Esophagus muscularis mucosa (tissue), 4 donors: ENCODE measurements around the gene ALDOA. TPM values are rescaled to one million over a fixed set of nuclear protein-coding genes. Genes with fewer than 3 reads are reported as not detected.

Experiments used
- DNase-seq: peaks from one replicate; pipeline ENCODE4 v3.0.0-alpha.2; 2017; ENCODE audit errors: extremely low spot score
- H3K27ac ChIP-seq, 4 donors: fragments of 200-600 bp; sonication (generic); replicated peaks in 1 of 4; 1 replicate in 3 of 4; 2 replicates in 1 of 4; pipeline ENCODE4 v1.5.1; 2016 to 2019; ENCODE audit warnings: mild to moderate bottlenecking in 1 of 4
- H3K27me3 ChIP-seq, 4 donors: fragments of 200-600 bp; sonication (generic); one replicate each; pipeline versions ENCODE4 v1.5.1 to v1.6.0; 2016 to 2019
- H3K36me3 ChIP-seq, 4 donors: fragments of 200-600 bp; sonication (generic); one replicate each; pipeline ENCODE4 v1.5.1; 2016 to 2019
- H3K4me1 ChIP-seq, 4 donors: fragments of 200-600 bp; sonication (generic); one replicate each; pipeline ENCODE4 v1.5.1; 2016 to 2019
- H3K4me3 ChIP-seq, 4 donors: fragments of 200-600 bp; sonication (generic); 1 replicate in 2 of 4; 2 replicates in 2 of 4; pipeline ENCODE4 v1.5.1; 2016 to 2019; ENCODE audit warnings: mild to moderate bottlenecking in 4 of 4, moderate library complexity in 1 of 4
- H3K9me3 ChIP-seq, 4 donors: fragments of 200-600 bp; sonication (generic); 1 replicate in 3 of 4; 2 replicates in 1 of 4; pipeline ENCODE4 v1.5.1; 2016 to 2019
- EP300 ChIP-seq: sonication (generic); formaldehyde crosslinking; IDR thresholded peaks from one replicate; pipeline ENCODE4 v1.6.1; 2017; ENCODE audit warnings: antibody characterized with exemption
- POLR2A ChIP-seq: fragments of 450-650 bp; IDR thresholded peaks from one replicate; pipeline ENCODE4 v1.6.1; 2017; ENCODE audit warnings: antibody characterized with exemption, moderate library complexity, mild to moderate bottlenecking, low read depth
- POLR2AphosphoS5 ChIP-seq, 2 donors: sonication (generic); formaldehyde crosslinking; IDR thresholded peaks; one replicate each; pipeline ENCODE4 v1.6.1; 2017; ENCODE audit warnings: antibody characterized with exemption in 2 of 2
- WGBS: methylation state at CpG from one replicate; pipeline ENCODE4 v1.1.5; 2018; 5-methylcytosine and 5-hydroxymethylcytosine counted together
- intact Hi-C: fragments of 100-400 bp; cut with DNase I; formaldehyde crosslinking; loops from one replicate; pipeline ENCODE4 v1.15.1; 2023
- total RNA-seq, 4 donors: library from RNA; depleted of rRNA; stranded (reverse); fragments of >200 nt; gene quantifications; one replicate each; pipeline versions ENCODE4 v1.1.0 to v1.2.1, GENCODE V29; 2016
- TF ChIP-seq, protein P1 (sequence below), 3 experiments: fragments of 200-600 bp in 2 of 3; fragments of 450-650 bp in 1 of 3; sonication (generic) in 2 of 3; IDR thresholded peaks; one replicate each; pipeline ENCODE4 v1.5.1; 2017 to 2019; ENCODE audit warnings: antibody characterized with exemption in 3 of 3, mild to moderate bottlenecking in 2 of 3, moderate library complexity in 1 of 3

Gene ALDOA
- total RNA-seq, 4 donors from 2014 or later, result 1,300 to 1,765 (median 1,454) TPM

DNA sequence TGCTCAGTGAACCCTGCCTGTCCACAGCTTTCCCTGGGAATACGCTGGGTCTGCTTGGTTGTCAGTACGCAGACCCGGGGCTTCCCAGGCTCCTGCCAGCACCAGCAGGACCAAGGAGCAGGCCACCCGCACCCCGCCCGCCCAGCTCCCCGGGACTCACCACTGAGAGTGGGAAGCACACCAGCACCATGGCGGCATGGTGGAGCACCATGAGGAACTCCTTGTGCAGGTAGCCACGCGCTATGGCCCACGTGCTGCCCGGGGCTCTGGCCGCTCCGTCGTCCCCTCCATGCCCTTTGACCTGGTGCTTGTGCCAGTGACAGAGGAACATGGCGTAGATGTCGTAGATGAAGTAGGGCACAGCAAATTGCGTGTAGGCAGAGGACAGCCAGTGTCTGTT, 39.1 kb upstream of the ALDOA start:
- no peaks in the 10 kb centered on the region for H3K36me3 ChIP-seq
- no peak overlapping the region for H3K27ac ChIP-seq
- H3K4me1 ChIP-seq, result peaks cover 10 to 18% (median 16%) of the 10 kb centered on the region in 4 donors
- H3K27me3 ChIP-seq, result peaks cover 0 to 66% (median 24%) of the 10 kb centered on the region in 4 donors
- H3K9me3 ChIP-seq, result no peaks in the 10 kb centered on the region
- intact Hi-C loops, result no loop called here
- DNase-seq, result no peak
- TF ChIP-seq EP300 (no peak), POLR2AphosphoS5 (IDR thresholded peaks at IDR 0.05) (no peak), POLR2A (no peak)
- TF ChIP-seq, protein P1, sequence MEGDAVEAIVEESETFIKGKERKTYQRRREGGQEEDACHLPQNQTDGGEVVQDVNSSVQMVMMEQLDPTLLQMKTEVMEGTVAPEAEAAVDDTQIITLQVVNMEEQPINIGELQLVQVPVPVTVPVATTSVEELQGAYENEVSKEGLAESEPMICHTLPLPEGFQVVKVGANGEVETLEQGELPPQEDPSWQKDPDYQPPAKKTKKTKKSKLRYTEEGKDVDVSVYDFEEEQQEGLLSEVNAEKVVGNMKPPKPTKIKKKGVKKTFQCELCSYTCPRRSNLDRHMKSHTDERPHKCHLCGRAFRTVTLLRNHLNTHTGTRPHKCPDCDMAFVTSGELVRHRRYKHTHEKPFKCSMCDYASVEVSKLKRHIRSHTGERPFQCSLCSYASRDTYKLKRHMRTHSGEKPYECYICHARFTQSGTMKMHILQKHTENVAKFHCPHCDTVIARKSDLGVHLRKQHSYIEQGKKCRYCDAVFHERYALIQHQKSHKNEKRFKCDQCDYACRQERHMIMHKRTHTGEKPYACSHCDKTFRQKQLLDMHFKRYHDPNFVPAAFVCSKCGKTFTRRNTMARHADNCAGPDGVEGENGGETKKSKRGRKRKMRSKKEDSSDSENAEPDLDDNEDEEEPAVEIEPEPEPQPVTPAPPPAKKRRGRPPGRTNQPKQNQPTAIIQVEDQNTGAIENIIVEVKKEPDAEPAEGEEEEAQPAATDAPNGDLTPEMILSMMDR (IDR thresholded peaks at IDR 0.05), result no peak
- 84% methylated on average over 16 of the region's 18 CpGs for WGBS
- H3K4me3 ChIP-seq, result no peak overlapping the region

DNA sequence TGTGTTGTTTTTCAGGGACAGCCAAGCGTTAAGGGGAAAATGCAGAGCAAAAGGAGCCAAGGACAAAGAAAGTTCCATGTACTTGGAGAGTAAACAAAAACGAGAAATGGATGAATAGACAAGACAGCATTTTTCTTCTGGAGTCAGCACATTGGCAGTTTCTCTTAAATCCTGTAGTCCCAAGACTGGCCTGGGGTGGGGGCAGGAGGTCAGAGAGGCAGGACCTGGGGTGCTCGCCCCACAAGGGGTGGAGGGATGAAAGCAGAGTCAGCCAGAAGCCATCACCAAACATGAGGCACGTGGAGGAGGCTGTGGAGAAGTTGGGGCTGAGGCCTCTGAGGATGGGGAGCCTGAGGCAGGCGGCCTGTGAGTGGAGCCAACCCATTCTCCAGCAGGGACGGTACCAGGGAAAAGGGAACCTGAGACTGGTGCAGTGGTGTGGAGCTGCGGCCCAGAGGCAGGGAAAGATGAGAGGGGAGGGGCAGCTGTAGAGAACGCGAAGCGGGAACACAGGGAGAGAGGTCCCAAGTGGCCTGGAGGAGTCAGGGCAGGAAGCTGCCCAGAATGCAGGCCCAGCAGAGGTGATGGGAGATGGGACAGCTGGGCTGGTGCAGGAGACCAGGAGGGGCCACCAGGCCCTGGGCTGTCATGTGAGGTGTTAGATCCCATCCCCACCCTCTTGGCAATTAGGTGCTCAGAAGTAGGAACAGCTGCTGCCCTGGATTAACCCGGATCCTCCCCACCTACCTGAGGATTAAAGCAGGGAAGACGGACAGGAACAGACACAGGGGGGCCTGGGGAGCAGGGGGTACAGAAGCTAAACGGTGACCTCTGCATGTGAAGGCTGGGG, 37.7 kb upstream of the ALDOA start:
- Histone ChIP-seq H3K27ac (no peak overlapping the region), H3K4me3 (no peak overlapping the region), H3K27me3 (peaks cover 0 to 80% (median 33%) of the 10 kb centered on the region in 4 donors), H3K36me3 (no peaks in the 10 kb centered on the region), H3K9me3 (no peaks in the 10 kb centered on the region), H3K4me1 (peaks cover 9 to 19% (median 13%) of the 10 kb centered on the region in 4 donors)
- 35% methylated on average over 13 of the region's 13 CpGs for WGBS
- intact Hi-C loops, result no loop called here
- no peak for DNase-seq
- TF ChIP-seq, protein P1 (IDR thresholded peaks at IDR 0.05), result no peak
- TF ChIP-seq EP300, result no peak
- no peak for TF ChIP-seq POLR2A
- TF ChIP-seq POLR2AphosphoS5 (IDR thresholded peaks at IDR 0.05), result no peak

DNA sequence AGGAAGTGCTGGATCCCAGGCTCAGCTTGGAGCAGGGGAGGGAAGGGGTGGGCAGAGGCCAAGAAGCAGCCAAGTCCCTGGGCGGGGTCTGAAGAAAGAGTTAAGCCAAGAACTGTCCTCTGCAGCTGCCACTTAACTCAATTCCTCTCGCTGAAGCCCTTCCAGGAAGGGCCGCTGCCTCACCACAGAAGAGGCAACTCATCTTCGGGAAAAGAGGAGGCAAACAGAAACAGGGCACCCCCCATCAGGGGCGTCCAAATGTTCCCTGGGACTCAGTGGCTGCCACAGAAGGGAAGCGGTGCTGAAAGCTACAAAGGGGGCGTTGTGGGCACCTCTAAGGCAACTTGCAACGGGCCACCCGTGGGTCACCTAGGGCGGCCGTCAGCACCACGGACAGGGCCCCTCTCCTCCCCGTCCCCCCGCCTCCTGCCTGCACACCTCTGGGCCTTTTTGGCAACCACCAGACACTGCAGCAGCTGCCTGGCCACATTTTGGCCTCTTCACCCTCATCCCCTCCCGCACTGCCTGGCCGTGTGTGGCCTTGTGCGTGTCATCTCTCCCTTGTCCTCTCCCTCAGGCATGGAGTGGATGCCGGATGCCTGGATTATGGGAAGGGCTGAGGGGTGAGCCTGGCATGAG, 37.0 kb upstream of the ALDOA start:
- Histone ChIP-seq H3K36me3 (no peaks in the 10 kb centered on the region), H3K4me1 (peaks cover 9 to 19% (median 13%) of the 10 kb centered on the region in 4 donors), H3K27me3 (peaks cover 0 to 87% (median 37%) of the 10 kb centered on the region in 4 donors)

DNA sequence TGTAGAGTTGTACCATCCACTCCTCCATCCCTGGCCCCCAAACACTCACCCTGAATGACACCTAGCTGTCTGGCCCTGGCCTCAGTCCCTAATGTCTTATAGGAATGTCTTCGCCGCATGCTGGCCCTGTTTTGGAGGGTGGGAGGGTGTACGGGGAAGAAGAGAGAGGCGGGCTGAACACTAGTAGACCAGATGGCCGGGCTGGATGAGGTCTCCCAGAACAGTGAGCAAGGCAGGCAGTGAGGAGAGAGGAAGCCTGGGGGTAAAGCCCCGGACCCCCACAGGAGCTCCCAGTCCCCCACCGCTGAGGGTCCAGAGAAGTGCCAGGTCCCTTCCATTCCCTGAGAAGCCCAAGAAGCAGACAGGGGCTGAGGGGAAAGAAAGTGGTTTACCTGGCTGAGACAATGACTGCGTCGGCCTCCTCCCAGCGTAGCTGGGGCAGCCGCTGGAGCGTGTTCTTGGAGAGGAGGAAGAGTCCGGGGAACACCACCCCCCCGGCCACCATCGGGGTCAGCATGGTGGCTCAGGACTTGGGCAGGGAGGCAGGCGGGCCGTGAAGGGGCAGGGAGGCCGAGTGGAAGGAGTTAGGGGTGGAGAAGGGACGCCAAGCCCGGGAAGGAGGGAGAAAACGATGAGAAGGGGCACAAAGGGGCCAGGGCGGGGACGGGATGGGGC, 35.4 kb upstream of the ALDOA start:
- Histone ChIP-seq H3K4me1 (peaks cover 9 to 19% (median 13%) of the 10 kb centered on the region in 4 donors), H3K36me3 (no peaks in the 10 kb centered on the region), H3K27me3 (peaks cover 0 to 98% (median 42%) of the 10 kb centered on the region in 4 donors), H3K4me3 (no peak overlapping the region), H3K27ac (no peak overlapping the region), H3K9me3 (no peaks in the 10 kb centered on the region)
- no peak for DNase-seq
- no peak for TF ChIP-seq POLR2A
- TF ChIP-seq POLR2AphosphoS5 (IDR thresholded peaks at IDR 0.05), result no peak
- TF ChIP-seq, protein P1 (IDR thresholded peaks at IDR 0.05), result no peak
- no peak for TF ChIP-seq EP300
- WGBS, result 30% methylated on average over 23 of the region's 23 CpGs
- intact Hi-C loops, result no loop called here

More for the DNA sequence above, 37.0 kb upstream of the ALDOA start:
- no peak for DNase-seq
- Histone ChIP-seq H3K9me3 (no peaks in the 10 kb centered on the region), H3K27ac (no peak overlapping the region), H3K4me3 (no peak overlapping the region)
- intact Hi-C loops, result no loop called here
- TF ChIP-seq, protein P1 (IDR thresholded peaks at IDR 0.05), result no peak
- TF ChIP-seq EP300 (no peak), POLR2AphosphoS5 (IDR thresholded peaks at IDR 0.05) (no peak), POLR2A (no peak)
- WGBS, result 27% methylated on average over 16 of the region's 18 CpGs
